Panc1 (cell line): Measurements from ENCODE around the gene CLHC1.

Source experiments
- CTCF ChIP-seq: fragments of 450-650 bp; IDR thresholded peaks from 2 replicates; pipeline ENCODE4 v1.5.1; 2017; ENCODE audit warnings: mild to moderate bottlenecking
- REST ChIP-seq, 2 experiments: IDR thresholded peaks; 2 replicates each; pipeline ENCODE4 v1.6.1; 2011 to 2012; ENCODE audit warnings: low read depth in 2 of 2, control low read depth in 1 of 2, low read length in 1 of 2, mild to moderate bottlenecking in 1 of 2, moderate library complexity in 1 of 2; ENCODE audit not compliant: insufficient read depth in 1 of 2

GRCh38 chr2:55147531-55147930 lies 84.6 kb downstream of the CLHC1 start:
- TF ChIP-seq CTCF (no peak), REST (IDR thresholded peaks at IDR 0.05; ENCODE audit: insufficient read depth in 1 of 2, low read depth in 2 of 2, low read length in 1 of 2) (no peak)
